ENCODE data around the gene POLG2. TPM values are rescaled to one million over a fixed set of nuclear protein-coding genes. Genes with fewer than 3 reads are reported as not detected.
A peak's percentile ranks its signal among the peaks of the same experiment; 100 is the strongest.

POLG2 gene
- total RNA-seq, 1 experiment from 2014 or later = 20.3 TPM

DNA sequence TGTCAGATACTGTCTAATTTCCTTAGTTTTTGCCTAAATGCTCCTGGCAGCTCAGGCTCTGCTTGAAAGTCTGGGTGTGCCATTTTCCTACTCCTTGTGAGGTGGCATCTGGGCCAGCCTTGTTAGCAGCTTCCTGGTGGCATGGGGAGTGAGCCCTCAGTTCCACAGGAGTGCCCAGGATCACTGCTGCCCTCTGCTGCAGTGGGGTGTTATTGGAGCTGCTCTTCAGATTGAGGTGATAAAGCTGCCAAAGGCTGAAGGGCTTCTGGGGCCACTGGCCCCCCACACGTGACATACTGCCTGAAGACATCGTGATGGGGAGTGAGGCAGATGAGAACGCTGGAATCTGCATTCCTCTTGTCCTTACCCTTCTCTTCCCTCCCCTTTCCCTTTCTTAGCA is 37.3 kb upstream of the POLG2 start:
- Histone ChIP-seq H2AFZ (ENCODE audit: low read length) (no peak overlapping the region), H3K9ac (ENCODE audit: low read length) (no peak overlapping the region), H3K4me2 (ENCODE audit: low read length) (no peak overlapping the region), H3K36me3 (ENCODE audit: low read depth, low read length) (peaks cover 90% of the 10 kb centered on the region), H3K27ac (ENCODE audit: low read length) (no peak overlapping the region), H3F3A (ENCODE audit: low read length, unreplicated experiment) (peaks cover 20% of the 10 kb centered on the region), H4K20me1 (ENCODE audit: low read length) (no peaks in the 10 kb centered on the region), H3K79me2 (ENCODE audit: low read length) (no peaks in the 10 kb centered on the region), H3K4me3 (ENCODE audit: low read length) (no peak overlapping the region), H3K9me3 (ENCODE audit: low read length) (no peaks in the 10 kb centered on the region), H3K4me1 (ENCODE audit: insufficient read depth, low read length) (no peaks in the 10 kb centered on the region), H3K9me2 (replicated peaks; ENCODE audit: low read length) (no peaks in the 10 kb centered on the region), H3K27me3 (ENCODE audit: low read length) (no peaks in the 10 kb centered on the region)
- ATAC-seq = peak; percentile 64
- TF ChIP-seq, protein P1, sequence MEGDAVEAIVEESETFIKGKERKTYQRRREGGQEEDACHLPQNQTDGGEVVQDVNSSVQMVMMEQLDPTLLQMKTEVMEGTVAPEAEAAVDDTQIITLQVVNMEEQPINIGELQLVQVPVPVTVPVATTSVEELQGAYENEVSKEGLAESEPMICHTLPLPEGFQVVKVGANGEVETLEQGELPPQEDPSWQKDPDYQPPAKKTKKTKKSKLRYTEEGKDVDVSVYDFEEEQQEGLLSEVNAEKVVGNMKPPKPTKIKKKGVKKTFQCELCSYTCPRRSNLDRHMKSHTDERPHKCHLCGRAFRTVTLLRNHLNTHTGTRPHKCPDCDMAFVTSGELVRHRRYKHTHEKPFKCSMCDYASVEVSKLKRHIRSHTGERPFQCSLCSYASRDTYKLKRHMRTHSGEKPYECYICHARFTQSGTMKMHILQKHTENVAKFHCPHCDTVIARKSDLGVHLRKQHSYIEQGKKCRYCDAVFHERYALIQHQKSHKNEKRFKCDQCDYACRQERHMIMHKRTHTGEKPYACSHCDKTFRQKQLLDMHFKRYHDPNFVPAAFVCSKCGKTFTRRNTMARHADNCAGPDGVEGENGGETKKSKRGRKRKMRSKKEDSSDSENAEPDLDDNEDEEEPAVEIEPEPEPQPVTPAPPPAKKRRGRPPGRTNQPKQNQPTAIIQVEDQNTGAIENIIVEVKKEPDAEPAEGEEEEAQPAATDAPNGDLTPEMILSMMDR (conservative IDR thresholded peaks at IDR 0.05; ENCODE audit: low read depth, low read length) = peak; percentile 54
- TF ChIP-seq EZH2phosphoT487 (IDR thresholded peaks at IDR 0.05; ENCODE audit: borderline replicate concordance, low read length) = no peak
- POLR2A ChIA-PET (ENCODE audit: unreplicated experiment) = no interaction called here
- no TSS peak for BruUV-seq (replicated peaks)
- CTCF ChIA-PET = no interaction called here
- peak; percentile 45 for DNase-seq
- intact Hi-C loops (cut with micrococcal nuclease) = no loop called here

DNA sequence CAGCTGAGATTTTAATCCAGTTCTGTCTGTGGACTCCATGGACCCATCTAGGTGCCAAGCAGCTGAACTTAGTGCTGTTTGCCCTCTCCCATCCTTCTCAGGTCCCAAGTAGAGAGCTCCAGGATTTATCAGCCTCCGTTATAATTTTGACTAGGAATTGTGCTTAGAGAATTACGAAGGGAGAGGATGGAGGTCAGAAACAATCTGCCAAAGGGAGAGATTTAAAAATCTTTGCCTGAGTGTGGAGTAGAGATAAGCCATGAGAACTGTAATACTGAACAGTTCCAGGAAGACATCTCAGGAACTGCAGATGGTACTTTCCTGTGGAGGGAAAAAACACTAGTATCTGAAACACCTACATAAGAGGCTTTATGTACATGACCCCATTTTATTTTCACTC is 36.9 kb upstream of the POLG2 start:
- Histone ChIP-seq H4K20me1 (ENCODE audit: low read length) (no peaks in the 10 kb centered on the region), H3K36me3 (ENCODE audit: low read depth, low read length) (peaks cover 90% of the 10 kb centered on the region), H3K9ac (ENCODE audit: low read length) (no peak overlapping the region), H3K79me2 (ENCODE audit: low read length) (no peaks in the 10 kb centered on the region), H3F3A (ENCODE audit: low read length, unreplicated experiment) (peaks cover 20% of the 10 kb centered on the region), H3K4me1 (ENCODE audit: insufficient read depth, low read length) (no peaks in the 10 kb centered on the region), H3K4me3 (ENCODE audit: low read length) (no peak overlapping the region), H3K27me3 (ENCODE audit: low read length) (no peaks in the 10 kb centered on the region), H3K27ac (ENCODE audit: low read length) (no peak overlapping the region), H3K9me3 (ENCODE audit: low read length) (no peaks in the 10 kb centered on the region), H2AFZ (ENCODE audit: low read length) (no peak overlapping the region), H3K4me2 (ENCODE audit: low read length) (no peak overlapping the region), H3K9me2 (replicated peaks; ENCODE audit: low read length) (no peaks in the 10 kb centered on the region)
- DNase-seq (no peak), ATAC-seq (peak; percentile 6; the same call in 1 of the 2 replicates)
- ChIA-PET POLR2A (ENCODE audit: unreplicated experiment) (no interaction called here), CTCF (no interaction called here)
- intact Hi-C loops (cut with micrococcal nuclease) = no loop called here
- TF ChIP-seq EZH2phosphoT487 (IDR thresholded peaks at IDR 0.05; ENCODE audit: borderline replicate concordance, low read length) = no peak
- TF ChIP-seq, protein P1 (conservative IDR thresholded peaks at IDR 0.05; ENCODE audit: low read depth, low read length) = no peak
- no peak for TF ChIP-seq EZH2 (IDR thresholded peaks at IDR 0.05; ENCODE audit: low read length, unreplicated experiment)
- BruUV-seq (replicated peaks) = no TSS peak

DNA sequence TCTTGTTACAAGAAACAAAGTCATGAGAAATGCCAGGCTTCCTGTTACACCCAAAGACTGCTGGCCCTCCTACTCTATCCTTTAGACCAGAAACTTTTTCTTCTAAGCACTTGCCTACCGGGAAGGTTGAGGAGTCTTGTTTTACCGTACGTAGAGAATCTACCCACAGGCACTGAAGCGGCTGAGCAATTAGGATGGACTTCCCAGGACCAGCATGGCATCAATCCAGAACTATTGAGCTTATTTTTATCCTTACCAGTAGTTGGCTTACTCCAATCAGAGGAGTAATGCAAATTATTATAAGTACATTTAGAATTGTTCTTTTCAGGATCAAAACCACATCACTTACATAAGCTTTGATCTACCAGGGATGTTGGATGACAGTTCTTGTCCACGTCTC is 35.6 kb upstream of the POLG2 start:
- peaks cover 90% of the 10 kb centered on the region for H3K36me3 ChIP-seq (ENCODE audit: low read depth, low read length)
- TF ChIP-seq EZH2 (IDR thresholded peaks at IDR 0.05; ENCODE audit: low read length, unreplicated experiment) (no peak), EZH2phosphoT487 (IDR thresholded peaks at IDR 0.05; ENCODE audit: borderline replicate concordance, low read length) (no peak)
- TF ChIP-seq, protein P1 (conservative IDR thresholded peaks at IDR 0.05; ENCODE audit: low read depth, low read length) = no peak
- no TSS peak for BruUV-seq (replicated peaks)
- no peaks in the 10 kb centered on the region for H4K20me1 ChIP-seq (ENCODE audit: low read length)
- no peak overlapping the region for H3K4me3 ChIP-seq (ENCODE audit: low read length)
- POLR2A ChIA-PET (ENCODE audit: unreplicated experiment) = no interaction called here
- intact Hi-C loops (cut with micrococcal nuclease) = no loop called here
- H3K4me2 ChIP-seq (ENCODE audit: low read length) = no peak overlapping the region
- no peak overlapping the region for H3K27ac ChIP-seq (ENCODE audit: low read length)
- peaks cover 20% of the 10 kb centered on the region for H3F3A ChIP-seq (ENCODE audit: low read length, unreplicated experiment)
- no peak overlapping the region for H2AFZ ChIP-seq (ENCODE audit: low read length)
- no peak for ATAC-seq
- CTCF ChIA-PET = interaction anchor here (0.6 kb wide), 1 partner anchor 13 kb away, joined by 3 read pairs; no protein-coding TSS in a partner anchor
- no peaks in the 10 kb centered on the region for H3K9me3 ChIP-seq (ENCODE audit: low read length)
- no peaks in the 10 kb centered on the region for H3K27me3 ChIP-seq (ENCODE audit: low read length)
- H3K79me2 ChIP-seq (ENCODE audit: low read length) = no peaks in the 10 kb centered on the region
- H3K4me1 ChIP-seq (ENCODE audit: insufficient read depth, low read length) = no peaks in the 10 kb centered on the region
- DNase-seq = no peak
- no peaks in the 10 kb centered on the region for H3K9me2 ChIP-seq (replicated peaks; ENCODE audit: low read length)
- no peak overlapping the region for H3K9ac ChIP-seq (ENCODE audit: low read length)
